HG03432 (cell line): ENCODE results near the gene TP73.

Experiments
- ATAC-seq: cut with Tn5 transposase; IDR thresholded peaks from one replicate; pipeline ENCODE4 v1.9.1; 2021; ENCODE audit warnings: mild to moderate bottlenecking, moderate library complexity; ENCODE audit not compliant: unreplicated experiment

The TP73 gene

DNA sequence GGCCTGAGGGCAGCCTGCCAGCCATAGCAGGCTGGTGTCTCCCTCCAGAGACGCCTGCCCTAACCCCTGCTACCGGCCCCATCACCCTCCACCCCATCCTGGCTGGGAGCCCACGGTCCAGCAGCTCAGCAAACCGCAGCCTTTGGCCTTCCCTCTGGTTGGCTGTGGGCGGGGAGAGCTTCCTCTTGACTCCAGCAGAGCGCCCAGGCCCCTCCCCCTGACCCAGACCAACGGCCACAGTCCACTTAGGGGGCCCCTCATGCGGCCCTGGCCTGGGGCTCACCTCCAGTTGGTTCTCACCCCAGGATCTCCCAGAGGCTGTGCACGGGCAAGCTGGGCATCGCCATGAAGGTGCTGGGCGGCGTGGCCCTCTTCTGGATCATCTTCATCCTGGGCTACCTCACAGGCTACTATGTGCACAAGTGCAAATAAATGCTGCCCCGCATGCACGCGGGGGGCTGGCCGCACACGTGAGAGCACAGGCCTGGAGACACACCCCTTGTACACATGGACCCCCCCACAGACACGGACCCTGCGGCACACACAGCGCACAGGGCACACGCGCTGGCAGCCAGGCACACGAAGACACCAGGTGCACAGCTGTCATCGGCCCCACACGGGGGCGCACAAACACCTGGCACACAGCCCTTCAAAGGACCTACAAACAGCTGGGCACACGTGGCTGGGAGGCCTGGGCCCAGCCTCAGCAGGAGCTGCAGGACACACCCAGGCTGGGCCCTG, 123.3 kb downstream of the TP73 start:
- no peak for ATAC-seq

DNA sequence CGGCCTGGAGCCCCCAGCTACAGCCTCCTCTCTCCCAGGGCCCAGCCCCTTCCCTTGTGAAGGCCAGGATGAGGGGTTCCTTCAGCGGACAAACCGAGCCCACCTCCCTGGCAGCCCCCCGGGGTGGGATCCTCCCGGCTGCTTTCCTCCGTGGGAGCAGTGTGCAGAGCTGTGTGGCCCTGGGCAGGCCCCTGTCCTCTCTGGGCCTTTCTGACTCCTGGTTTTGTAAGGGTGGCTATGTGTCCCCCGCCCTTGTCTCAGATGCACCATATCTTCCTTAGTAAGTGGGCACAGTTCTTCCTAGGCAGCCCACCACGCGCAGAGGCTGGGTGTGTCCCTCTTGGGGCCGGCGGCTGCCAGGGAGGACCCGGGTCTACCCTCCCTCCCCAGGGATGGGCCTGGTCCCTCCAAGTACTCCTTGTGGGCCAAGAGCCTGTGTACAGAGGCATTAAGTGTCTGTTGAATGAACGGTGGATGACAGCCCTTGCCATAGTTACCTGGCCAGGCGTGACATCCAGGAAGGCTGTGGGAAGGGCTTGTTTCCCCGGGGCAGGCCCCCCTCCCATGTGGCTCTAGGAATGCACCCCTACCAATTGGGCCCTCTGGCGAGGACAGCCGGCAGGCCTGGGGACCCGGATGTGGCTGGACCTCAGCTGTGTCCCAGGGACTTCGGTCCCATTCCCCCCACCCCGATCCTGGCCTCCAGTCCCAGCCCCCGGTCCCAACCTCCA, 124.1 kb downstream of the TP73 start:
- no peak for ATAC-seq

DNA sequence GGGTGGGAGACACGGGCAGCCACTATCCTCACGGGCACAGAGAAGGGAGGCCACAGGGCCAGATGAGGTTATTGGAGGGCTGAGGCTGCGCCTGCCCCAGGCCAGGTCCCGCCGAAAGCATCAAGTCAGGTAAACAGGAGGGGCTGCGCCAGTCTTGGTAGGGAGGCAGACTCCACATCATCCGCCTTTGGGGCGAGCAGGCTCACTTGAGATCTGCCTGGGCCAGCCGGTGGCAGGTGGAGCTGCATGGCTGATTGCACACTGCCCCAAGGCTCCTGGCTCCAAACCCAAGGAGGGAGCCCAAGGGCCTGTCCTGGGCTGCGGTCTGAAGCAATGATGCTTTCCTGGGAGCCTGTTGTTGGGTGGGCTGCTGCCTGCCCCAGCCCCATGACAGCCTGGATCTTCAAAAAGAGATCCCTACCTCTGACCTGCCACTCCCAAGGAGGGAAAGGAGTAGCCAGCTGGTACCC, 124.8 kb downstream of the TP73 start:
- no peak for ATAC-seq

DNA sequence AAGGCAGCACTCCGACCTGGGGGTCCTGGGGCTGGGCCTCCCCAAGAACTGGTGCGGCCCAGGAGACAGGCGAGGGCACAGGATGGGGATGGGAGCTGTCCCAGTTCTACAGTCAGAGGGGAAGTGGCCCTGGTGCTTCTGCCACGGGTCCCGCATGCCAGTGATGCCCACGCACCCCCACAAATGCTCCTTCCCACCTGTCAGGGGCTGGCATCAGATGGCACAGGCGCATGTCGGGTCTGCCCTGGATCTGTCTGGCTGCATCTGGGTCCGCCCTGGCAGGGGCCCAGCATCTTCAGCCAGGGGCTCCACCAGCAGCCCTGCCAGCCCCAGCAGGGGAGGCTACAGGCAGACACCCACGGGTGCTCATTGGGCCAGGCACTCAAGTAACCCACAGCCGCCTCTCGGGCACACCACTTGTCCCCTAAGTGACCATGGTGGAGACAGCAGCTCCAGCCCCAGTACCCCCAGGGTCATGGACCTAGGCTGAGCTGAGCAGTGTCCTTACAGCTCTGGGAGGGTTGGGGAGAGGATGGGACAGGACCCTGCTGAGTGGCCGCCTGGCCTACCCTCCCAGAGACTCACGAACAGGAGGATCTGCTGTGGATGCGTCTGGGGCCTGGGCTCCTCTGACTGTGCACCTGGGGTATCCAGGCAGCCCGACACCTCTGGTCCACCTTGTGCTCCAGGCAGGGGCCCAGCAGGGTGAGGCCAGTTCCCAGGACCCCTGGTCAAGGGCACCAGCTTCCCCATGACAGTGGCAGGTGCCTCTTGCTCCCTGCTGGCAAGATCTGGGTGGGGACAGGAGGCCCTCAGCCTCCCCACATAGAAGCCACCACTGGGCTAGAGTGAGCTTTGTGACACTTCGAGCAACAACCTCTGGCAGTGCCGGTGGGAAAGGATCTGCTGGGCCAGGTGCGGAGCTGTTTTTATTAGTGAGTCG, 125.6 kb downstream of the TP73 start:
- ATAC-seq: no peak

DNA sequence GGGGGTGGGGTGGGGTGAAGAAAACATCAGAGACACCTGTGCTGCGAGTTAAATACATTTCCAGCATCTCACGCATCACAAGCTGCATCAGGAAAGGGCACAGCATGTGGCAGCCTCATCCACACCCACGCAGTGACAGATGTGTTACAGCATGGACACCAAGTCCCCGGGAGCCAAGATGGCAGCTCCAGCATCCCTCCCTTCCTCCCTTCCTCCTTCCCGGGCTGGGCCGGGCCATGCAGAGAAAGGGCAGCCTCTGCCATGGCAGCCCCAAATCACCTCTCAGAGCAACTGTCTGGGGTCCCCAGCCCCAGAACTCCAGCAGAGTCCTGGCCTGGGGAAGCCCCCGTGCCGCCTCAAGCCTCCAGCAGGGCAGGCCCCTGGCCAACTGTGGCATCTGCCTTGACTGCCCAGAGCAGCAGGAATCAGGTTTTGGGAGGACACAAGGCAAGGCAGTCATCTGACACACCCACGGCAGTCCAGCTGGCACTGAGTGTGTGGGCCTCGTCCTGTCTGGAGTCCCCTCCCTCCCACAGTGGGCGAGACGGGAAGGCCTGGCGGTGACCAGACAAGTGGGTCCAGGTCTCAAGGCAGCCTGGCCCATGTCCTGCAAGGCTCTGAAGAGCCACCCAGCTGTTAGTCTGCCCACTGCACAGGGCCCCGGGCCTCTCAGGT, 126.4 kb downstream of the TP73 start:
- ATAC-seq: no peak

DNA sequence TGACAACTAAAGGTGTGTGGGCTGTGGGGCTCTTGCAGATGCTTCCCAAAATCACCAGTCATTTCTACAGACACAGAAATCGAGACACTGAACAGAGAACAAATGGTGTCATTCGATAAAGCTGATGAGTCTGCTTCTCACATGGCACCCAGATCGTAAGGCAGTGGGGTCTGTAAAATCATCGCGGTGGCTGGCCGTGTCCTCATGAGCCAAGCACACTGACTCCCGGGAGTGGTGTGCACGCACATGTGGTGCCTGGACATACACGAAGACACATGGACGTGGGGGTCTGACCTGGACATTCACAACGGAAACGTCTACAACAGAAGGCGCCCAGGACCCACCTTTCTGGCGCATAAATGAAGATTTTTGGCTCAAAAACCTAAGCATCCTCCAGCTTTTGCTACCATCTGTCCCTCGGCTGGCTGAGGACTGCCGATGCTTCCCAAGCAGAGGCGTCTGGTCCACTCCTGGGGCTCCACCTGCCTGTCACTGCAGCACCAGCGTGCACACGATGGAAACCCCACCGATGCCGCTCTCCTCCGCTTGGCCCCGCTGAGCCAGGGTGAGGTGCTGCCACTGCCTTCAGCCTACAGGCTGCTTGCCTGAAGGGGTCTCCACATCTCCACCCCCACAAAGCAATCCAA, 127.1 kb downstream of the TP73 start:
- no peak for ATAC-seq

DNA sequence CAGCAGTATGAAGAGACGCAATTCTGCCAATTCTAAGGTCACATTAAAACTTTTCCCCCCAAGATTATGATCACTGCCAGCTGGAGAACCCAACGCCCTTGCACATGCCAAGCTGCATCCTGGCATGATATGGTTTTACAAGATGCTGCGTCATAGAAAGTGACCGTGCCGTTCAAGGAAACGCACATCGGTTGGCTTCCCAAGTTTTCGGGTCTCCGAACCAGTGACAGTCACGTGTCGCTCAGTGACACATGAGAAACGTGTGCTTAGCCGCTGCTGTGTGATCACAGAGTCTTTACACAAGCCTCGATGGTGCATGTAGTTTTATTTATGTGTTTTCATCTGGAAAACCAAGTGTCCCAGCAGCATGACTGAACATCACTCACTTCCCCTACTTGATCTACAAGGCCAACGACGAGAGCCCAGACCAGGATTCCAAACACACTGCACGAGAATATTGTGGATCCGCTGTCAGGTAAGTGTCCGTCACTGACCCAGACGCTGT, 127.6 kb downstream of the TP73 start:
- ATAC-seq: no peak

DNA sequence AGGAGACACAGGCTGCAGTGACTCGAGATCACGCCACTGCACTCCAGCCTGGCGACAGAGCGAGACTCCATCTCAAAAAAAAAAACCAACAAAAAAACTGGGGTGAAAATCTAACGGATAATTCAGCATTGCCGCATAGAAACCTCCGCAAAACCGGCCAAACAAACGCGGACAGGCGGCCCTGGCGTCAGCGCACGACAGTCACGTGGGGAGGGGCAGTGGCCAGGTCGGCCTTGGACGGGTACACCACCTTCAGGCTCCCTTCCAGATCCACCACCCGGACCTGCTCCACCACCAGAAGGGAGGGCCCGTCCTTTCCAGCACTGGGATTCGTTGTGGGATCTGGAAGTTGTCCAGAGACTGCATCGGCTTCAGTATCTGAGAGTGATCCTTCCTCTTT, 128.6 kb downstream of the TP73 start:
- ATAC-seq: no peak

DNA sequence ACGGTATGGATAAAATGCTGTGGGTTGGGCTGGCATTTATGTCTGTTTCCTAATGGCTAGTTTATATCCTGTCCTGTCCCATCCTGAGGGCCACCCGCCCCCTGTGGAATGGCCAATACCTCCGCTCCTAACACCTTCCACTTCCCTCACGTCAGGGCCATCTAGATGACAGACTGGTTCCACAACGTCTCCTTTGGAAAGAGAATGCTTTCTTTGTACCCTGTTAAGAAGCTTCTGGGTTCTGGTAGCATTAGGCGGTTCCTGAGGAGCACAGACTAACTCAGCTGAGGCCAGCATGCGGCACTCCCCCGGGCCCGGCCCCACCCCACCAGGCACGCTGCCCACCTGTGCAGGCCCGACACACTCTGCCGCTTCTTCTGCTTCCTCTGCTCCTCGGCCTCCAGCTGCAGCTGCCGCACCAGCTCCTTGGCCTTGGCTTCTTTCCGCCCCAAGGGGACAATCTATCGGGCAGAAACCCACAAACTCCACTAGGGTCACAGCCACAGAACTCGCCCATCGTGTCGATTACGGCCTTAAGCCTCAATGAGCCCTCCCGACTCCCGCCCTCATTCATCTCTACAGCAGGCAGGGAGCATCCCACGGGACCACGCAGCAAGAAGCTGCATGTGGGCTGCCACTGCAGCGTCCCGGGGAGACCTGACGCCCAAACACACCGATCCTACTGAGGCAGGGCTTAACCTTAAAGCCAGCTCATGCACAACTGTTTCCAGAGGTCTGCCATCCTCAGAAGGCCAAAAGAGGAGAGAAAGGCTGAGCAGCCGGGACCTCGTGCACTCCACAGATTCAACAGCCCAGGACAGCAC, 131.5 kb downstream of the TP73 start:
- ATAC-seq: no peak

DNA sequence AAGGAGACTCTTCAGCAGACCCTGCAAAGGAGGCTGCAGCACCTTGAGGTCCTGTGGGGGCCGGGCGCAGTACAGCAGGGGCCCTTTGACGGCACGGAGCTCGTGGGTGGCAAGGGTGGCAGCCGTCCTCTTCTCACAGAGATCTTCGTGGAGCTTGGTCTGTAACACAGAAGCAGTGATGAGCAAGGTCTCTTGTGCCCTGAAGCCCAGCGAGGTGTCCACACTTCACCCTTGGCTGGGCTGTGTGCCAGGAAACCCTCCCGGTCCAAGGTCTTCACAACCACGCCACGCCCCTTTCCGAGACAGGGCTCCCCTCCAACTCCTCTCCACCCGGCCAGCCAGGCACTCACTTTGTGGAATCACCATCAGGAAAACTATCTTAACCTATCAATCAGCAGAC, 132.7 kb downstream of the TP73 start:
- no peak for ATAC-seq

DNA sequence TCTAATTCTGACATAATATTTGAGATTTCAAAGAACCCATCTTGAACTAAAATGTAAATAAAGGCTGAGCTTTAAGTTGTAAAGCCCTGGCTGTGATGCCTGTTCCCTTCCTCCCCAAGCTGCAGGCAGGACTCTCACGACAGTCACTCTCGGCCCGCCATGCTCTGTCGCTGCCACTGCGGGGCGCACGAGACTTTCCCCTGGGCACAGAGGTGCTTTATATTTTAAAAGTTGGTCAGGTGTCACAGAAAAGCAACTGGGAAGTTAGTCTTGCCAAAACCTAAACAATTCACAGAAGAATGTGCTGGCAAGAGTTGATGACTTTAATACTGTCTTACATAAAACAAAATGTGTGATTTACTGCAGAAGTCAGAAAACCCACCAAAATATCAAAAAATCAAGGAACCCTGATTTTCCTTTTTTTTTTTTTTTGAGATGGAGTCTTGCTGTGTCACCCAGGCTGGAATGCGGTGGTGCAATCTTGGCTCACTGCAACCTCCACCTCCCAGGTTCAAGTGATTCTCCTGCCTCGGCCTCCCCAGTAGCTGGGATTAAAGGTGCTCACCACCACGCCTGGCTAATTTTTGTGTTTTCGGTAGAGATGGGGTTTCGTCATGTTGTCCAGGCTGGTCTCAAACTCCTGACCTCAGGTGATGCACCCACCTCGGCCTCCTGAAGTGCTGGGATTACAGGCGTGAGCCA, 133.3 kb downstream of the TP73 start:
- no peak for ATAC-seq
